ENCODE measurements around the gene CH25H.

CH25H gene

GRCh38 chr10:89228962-89229361 lies 21.8 kb upstream of the CH25H start:
- DNase-seq = no peak

- DNase-seq = no peak
Measured at GRCh38 chr10:89228146-89228545, 21.0 kb upstream of the CH25H start.

GRCh38 chr10:89226891-89227290 lies 19.8 kb upstream of the CH25H start:
- no peak for DNase-seq

- DNase-seq = no peak
Measured at GRCh38 chr10:89224739-89225443, 17.8 kb upstream of the CH25H start.

GRCh38 chr10:89221919-89222318 lies 14.8 kb upstream of the CH25H start:
- no peak for DNase-seq

DNA sequence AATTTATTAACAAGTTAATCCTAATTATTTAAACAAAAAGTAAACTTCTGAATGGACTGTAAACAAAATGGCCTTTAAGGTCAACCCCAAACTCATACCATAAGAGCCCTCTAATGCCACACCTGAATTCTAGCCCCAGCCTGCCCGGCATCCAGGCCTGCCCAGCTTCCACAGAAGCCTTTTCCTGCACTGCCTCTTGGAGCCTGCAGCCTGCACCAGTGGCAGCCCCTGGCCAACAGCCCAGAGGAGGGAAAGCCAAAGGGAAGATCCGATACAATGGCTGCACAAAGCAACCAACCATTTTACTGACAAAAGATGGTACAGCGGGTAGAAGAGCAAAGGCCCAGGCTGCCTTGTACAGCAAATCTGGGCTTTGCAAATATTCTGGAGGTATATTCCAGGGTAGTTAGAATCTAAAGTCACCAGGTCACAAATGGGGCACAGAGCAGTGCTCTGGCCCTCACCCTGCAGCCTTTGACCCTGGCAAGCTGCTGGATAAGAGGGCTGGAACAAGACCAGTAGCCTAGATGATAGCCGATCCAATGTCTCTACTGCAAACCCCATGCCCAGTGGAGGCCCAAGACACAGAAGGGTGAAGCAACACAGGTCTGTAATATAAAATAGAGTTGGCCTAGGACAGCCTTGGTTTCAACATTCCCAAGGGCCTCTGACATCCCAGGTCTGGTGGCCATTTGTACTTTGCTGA lies 12.5 kb upstream of the CH25H start:
- no peak for DNase-seq

DNA sequence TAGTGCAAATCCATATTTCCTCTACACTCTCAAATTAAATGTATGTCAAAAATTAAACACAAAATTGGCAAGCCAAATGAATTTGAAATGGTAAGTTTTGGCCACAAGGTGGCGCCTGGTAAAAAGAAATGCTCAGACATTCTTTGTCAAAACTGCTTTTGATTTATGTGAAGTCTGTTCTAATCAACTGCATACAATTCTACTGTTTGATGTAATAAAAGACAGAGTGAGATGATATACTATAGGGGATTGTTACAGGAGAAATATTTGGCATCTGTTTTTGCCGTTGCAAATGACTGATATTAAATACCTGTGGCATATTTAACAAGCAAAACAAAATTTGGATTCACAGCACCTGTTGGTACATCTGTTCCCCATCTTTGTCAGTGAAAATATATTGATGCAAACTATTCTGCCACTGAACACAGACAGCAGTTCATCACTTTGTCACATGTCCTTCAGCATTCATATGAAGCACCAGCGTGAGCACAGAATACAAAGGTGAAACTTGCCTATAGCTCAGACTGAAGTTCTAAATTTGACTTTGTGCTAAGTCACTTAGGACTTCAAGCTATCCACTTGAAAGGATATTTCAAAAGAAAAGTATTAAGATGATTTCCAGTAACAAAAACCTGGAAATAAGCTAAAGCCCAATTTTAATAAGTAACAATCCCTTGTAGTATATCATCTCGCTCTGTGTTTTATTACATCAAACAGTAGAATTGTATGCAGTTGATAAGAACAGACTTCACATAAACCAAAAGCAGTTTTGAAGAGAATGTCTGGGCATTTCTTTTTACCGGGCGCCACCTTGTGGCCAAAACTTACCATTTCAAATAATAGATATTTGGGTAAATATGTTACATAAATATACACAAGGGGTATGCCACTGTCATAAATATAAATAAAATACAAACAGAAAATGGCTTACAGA lies 10.2 kb upstream of the CH25H start:
- no peak for DNase-seq

- DNase-seq = no peak
Measured at GRCh38 chr10:89216056-89216455, 8.9 kb upstream of the CH25H start.

GRCh38 chr10:89215511-89215910 lies 8.4 kb upstream of the CH25H start:
- DNase-seq = no peak

DNA sequence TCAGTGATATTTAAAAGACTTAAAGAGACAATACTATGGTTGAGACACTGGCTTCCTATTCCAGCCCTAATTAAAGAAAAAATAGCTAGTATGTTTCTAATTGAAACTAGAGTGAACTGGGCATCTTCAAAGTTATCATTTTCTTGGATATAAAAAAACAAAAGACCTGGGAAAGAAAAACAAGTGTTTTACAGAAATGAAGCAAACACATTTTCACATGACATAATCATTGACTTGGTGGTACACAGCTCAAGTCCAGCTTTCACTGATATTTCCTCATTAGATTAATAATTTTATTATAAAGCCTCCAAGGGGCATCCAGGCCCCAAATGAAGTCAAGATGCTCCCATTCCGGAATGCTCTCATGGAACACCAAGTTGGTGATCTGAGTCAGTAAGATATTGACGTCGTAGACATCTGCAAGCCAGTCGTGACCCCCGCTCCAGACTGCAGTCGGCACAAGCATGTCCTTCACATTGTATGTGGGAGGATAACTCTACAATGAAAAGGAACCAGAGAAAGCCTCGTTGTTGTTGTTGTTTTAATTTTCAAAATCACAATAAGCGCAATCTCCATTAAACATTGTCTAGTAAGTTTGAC lies 7.5 kb upstream of the CH25H start:
- DNase-seq = no peak

- no peak for DNase-seq
Measured at GRCh38 chr10:89213191-89213808, 6.2 kb upstream of the CH25H start.

GRCh38 chr10:89210794-89211425 lies 3.8 kb upstream of the CH25H start:
- no peak for DNase-seq

DNA sequence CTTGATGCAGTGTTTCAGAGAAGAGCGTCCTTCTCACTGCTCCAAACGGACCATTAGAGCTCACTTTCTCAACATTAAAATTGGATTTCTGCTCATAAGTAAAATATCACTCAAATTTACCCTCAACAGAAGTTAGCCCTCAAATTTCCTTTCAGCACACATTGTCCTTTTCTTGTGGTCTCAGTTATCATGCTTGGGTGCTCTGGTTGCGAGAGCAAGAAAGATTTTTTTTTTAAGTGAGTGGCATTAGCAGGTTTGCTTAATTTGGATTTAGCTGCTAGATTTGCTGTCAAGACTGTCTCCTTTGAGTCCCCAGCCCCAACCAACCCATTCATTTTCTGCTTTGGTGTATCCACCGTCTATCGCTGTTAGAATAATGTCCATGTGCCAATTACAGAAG lies 2.6 kb upstream of the CH25H start:
- DNase-seq = no peak

- no peak for DNase-seq
Measured at GRCh38 chr10:89207801-89208551, 859 bp upstream of the CH25H start.

GRCh38 chr10:89206402-89207180 lies 526 bp downstream of the CH25H start:
- DNase-seq = no peak

- no peak for DNase-seq
Measured at GRCh38 chr10:89204621-89205185, 2.4 kb downstream of the CH25H start.

DNA sequence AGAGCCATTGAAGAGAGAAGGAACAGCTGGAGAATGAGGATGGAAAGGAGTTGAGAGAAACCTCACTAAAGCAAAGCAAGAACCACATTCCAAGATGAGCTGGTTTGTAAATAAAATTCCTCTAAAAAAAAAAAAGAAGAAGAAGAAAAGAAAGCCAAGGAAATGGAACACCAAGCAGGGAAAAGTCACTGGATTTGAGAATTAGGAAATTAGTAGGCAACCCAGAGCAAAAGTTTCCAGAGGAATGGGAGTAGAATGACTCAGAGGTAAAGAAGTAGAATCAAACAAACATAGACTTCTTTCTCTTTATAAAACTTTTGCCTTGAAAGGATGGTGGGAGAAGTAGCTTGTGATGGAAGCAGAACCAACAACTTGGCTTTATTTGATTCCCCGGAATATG lies 3.9 kb downstream of the CH25H start:
- no peak for DNase-seq

DNA sequence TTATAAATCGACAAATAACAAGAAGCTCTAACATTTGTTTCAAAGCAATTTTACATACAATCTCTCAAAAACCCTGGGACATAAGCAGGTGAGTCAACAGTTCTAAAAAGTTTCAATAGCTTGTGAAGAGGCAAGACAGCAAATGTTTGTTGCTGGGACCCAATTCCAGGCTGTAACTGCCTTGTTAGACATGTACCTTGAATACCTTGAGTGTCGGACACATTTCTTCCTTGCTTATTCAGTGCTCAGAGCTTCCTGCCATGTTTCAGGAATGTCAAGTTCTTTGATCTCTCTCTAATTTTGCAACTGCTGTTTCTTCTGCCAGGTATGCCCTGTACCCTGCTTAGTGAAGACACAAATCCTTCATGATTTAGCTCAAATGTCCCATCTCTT lies 5.1 kb downstream of the CH25H start:
- DNase-seq = no peak

GRCh38 chr10:89201345-89202032 lies 5.6 kb downstream of the CH25H start:
- DNase-seq = no peak

DNA sequence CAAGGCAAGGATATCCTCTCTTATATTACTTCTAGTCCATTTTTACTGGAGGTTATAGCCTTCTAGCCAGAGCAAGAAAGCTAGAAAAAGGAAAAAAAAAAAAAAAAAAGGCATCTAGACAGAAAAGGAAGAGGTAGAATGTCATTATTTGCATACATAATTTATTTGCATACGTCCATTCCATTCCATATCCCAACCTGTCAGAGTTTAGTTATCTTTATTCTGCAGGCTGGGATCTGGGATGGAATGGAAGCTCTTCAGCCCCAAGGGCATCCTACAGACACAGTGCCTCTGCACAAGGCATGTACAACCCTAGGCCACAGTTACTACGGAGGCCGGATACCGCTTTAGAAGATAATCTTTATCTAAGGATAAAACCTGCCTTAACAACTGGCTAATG lies 9.6 kb downstream of the CH25H start:
- DNase-seq = no peak
